GM12801 (cell line): ENCODE measurements around the gene PRSS1.

Experiments used
- CTCF ChIP-seq: IDR thresholded peaks from one replicate; pipeline ENCODE4 v1.5.1; 2011; ENCODE audit warnings: control low read depth; ENCODE audit not compliant: insufficient read length; ENCODE audit errors: extremely low read depth

PRSS1 gene

GRCh38 chr7:142770661-142771352 lies 21.5 kb downstream of the PRSS1 start, which contains the start of gene PRSS2:
TSS of gene PRSS2 (plus strand) at chr7:142770970. CDS start at chr7:142770983, 13 bp downstream.
- no peak for TF ChIP-seq CTCF

GRCh38 chr7:142771353-142771723 lies 22.1 kb downstream of the PRSS1 start:
- no peak for TF ChIP-seq CTCF

GRCh38 chr7:142772051-142772450 lies 22.8 kb downstream of the PRSS1 start:
- no peak for TF ChIP-seq CTCF

GRCh38 chr7:142772673-142773072 lies 23.4 kb downstream of the PRSS1 start:
- no peak for TF ChIP-seq CTCF

GRCh38 chr7:142773230-142773629 lies 24.0 kb downstream of the PRSS1 start:
- no peak for TF ChIP-seq CTCF

GRCh38 chr7:142773937-142774744 lies 24.9 kb downstream of the PRSS1 start:
- no peak for TF ChIP-seq CTCF

GRCh38 chr7:142774826-142775225 lies 25.6 kb downstream of the PRSS1 start:
- no peak for TF ChIP-seq CTCF
